HCT116 (cell line): ENCODE measurements around the gene SKA3. TPM values are rescaled to one million over a fixed set of nuclear protein-coding genes. Genes with fewer than 3 reads are reported as not detected.

Experiments
- ATAC-seq: fragments of 200-7000 bp; cut with Tn5 transposase; 2 replicates; pipeline ENCODE4 v1.9.1; 2020; ENCODE audit warnings: mild to moderate bottlenecking, moderate library complexity
- BruUV-seq: library from RNA; stranded (reverse); fragments of 400-500 nt; replicated peaks from 2 replicates; lab custom pipeline; 2021; lab: Mats Ljungman, UMichigan
- CTCF ChIA-PET: fragments of 300-600 bp; sonication (Branson Sonifier 250); formaldehyde crosslinking; loops from one replicate; lab custom pipeline; 2021; ENCODE audit warnings: antibody characterized with exemption; lab: Charles Lee
- POLR2A ChIA-PET: fragments of 300-600, 350-600 bp; sonication (Branson Sonifier 250); formaldehyde crosslinking; loops from one replicate; lab custom pipeline; 2021; ENCODE audit warnings: antibody characterized with exemption; lab: Charles Lee
- RAD21 ChIA-PET, 2 experiments: fragments of 300-600 bp; sonication (Branson Sonifier 250); formaldehyde crosslinking; loops; one replicate each; lab custom pipeline; 2023; ENCODE audit warnings: low total read pairs in 2 of 2; ENCODE audit not compliant: uncharacterized antibody in 2 of 2, unreplicated experiment in 2 of 2, low non-redundant PET in 1 of 2; lab: Charles Lee
- DNase-seq: peaks from one replicate; pipeline ENCODE4 v3.0.0-alpha.2; 2010; ENCODE audit warnings: low read depth, low spot score
- H2AFZ ChIP-seq: fragments of 200-600 bp; shearing (Covaris generic), sonication (generic); 2 replicates; pipeline ENCODE4 v1.6.1; 2017; ENCODE audit warnings: low read depth, mixed run types, mixed read lengths, antibody characterized with exemption, low read length; ENCODE audit not compliant: poor library complexity, severe bottlenecking
- H3K27ac ChIP-seq: 2 replicates; pipeline ENCODE4 v1.5.1; 2012; ENCODE audit warnings: low read depth, low read length
- H3K27me3 ChIP-seq: fragments of 200-600 bp; sonication (generic); 2 replicates; pipeline ENCODE4 v1.6.1; 2016; ENCODE audit warnings: mixed run types, low read length, mixed read lengths; ENCODE audit not compliant: insufficient read depth
- H3K36me3 ChIP-seq, 2 experiments: fragments of 200-500 bp in 1 of 2; fragments of 200-600 bp in 1 of 2; sonication (Bioruptor generic) in 1 of 2; sonication (generic) in 1 of 2; 2 replicates each; pipeline versions ENCODE4 v1.5.1 to v1.6.1; 2014 to 2016; ENCODE audit warnings: low read length in 2 of 2, inconsistent platforms in 1 of 2, mixed read lengths in 1 of 2, mixed run types in 1 of 2; ENCODE audit not compliant: insufficient read depth in 2 of 2, control insufficient read depth in 1 of 2
- H3K4me1 ChIP-seq, 2 experiments: fragments of 200-600 bp in 1 of 2; sonication (generic) in 1 of 2; 2 replicates each; pipeline versions ENCODE4 v1.5.1 to v1.6.1; 2012 to 2017; ENCODE audit warnings: low read length in 2 of 2, inconsistent platforms in 1 of 2, mild to moderate bottlenecking in 1 of 2, mixed read lengths in 1 of 2, mixed run types in 1 of 2, moderate library complexity in 1 of 2; ENCODE audit not compliant: insufficient read depth in 2 of 2, control insufficient read depth in 1 of 2
- H3K4me2 ChIP-seq: fragments of 200-600 bp; sonication (generic); 2 replicates; pipeline ENCODE4 v1.6.1; 2017; ENCODE audit warnings: mixed run types, low read length, mixed read lengths
- H3K4me3 ChIP-seq, 2 experiments: fragments of 200-600 bp in 1 of 2; sonication (generic) in 1 of 2; replicated peaks in 1 of 2; 2 replicates each; pipeline ENCODE4 v1.5.1; 2011 to 2016; ENCODE audit warnings: low read length in 2 of 2, control low read depth in 1 of 2, low read depth in 1 of 2, mild to moderate bottlenecking in 1 of 2, mixed read lengths in 1 of 2, mixed run types in 1 of 2
- H3K79me2 ChIP-seq: fragments of 200-600 bp; sonication (generic); 2 replicates; pipeline ENCODE4 v1.6.1; 2017; ENCODE audit warnings: mild to moderate bottlenecking, mixed run types, low read length, moderate library complexity, mixed read lengths; ENCODE audit not compliant: insufficient read depth
- H3K9ac ChIP-seq: fragments of 200-600 bp; sonication (generic); 2 replicates; pipeline ENCODE4 v1.6.1; 2016; ENCODE audit warnings: low read length, mixed read lengths
- H3K9me2 ChIP-seq: fragments of 200-600 bp; sonication (generic), shearing (Covaris generic); 2 replicates; pipeline ENCODE4 v1.6.1; 2017; ENCODE audit warnings: mixed run types, mild to moderate bottlenecking, moderate library complexity; ENCODE audit not compliant: insufficient read depth
- H3K9me3 ChIP-seq, 2 experiments: fragments of 200-500 bp in 1 of 2; fragments of 200-600 bp in 1 of 2; sonication (Bioruptor generic) in 1 of 2; sonication (generic) in 1 of 2; 2 replicates each; pipeline ENCODE4 v1.6.1; 2014 to 2017; ENCODE audit warnings: low read length in 2 of 2, mixed read lengths in 2 of 2, inconsistent platforms in 1 of 2, low read depth in 1 of 2, mild to moderate bottlenecking in 1 of 2, mixed run types in 1 of 2, moderate library complexity in 1 of 2; ENCODE audit not compliant: control insufficient read depth in 1 of 2, insufficient read depth in 1 of 2
- H4K20me1 ChIP-seq: fragments of 200-600 bp; sonication (generic), shearing (Covaris generic); 2 replicates; pipeline ENCODE4 v1.6.1; 2017; ENCODE audit warnings: mixed run types, mild to moderate bottlenecking, moderate library complexity; ENCODE audit not compliant: insufficient read depth
- CBX3 ChIP-seq: IDR thresholded peaks from 2 replicates; pipeline ENCODE4 v1.6.1; 2012; ENCODE audit warnings: low read depth
- EGR1 ChIP-seq: IDR thresholded peaks from 2 replicates; pipeline ENCODE4 v1.6.1; 2012; ENCODE audit warnings: low read depth
- ELF1 ChIP-seq: IDR thresholded peaks from 2 replicates; pipeline ENCODE4 v1.6.1; 2012; ENCODE audit warnings: low read depth, borderline replicate concordance
- EZH2 ChIP-seq: fragments of 200-600 bp; sonication (generic); IDR thresholded peaks from 2 replicates; pipeline ENCODE4 v1.6.1; 2017; ENCODE audit warnings: antibody characterized with exemption, mixed run types
- EZH2phosphoT487 ChIP-seq: fragments of 200-600 bp; IDR thresholded peaks from 2 replicates; pipeline ENCODE4 v1.6.1; 2018; ENCODE audit warnings: antibody characterized with exemption, borderline replicate concordance
- JUND ChIP-seq: IDR thresholded peaks from 2 replicates; pipeline ENCODE4 v1.6.1; 2012
- POLR2A ChIP-seq: IDR thresholded peaks from 2 replicates; pipeline ENCODE4 v1.7.0; 2011; ENCODE audit warnings: borderline replicate concordance; ENCODE audit not compliant: insufficient read depth, insufficient read length; ENCODE audit errors: extremely low read depth
- RAD21 ChIP-seq: IDR thresholded peaks from 2 replicates; pipeline ENCODE4 v1.6.1; 2012; ENCODE audit warnings: low read depth, mild to moderate bottlenecking
- TCF7L2 ChIP-seq: IDR thresholded peaks from 2 replicates; pipeline ENCODE4 v1.7.0; 2011; ENCODE audit warnings: borderline replicate concordance, inconsistent platforms; ENCODE audit not compliant: insufficient read depth, insufficient read length; ENCODE audit errors: extremely low read depth
- YY1 ChIP-seq: IDR thresholded peaks from 2 replicates; pipeline ENCODE4 v1.6.1; 2011; ENCODE audit warnings: low read length, low read depth, moderate library complexity, mild to moderate bottlenecking; ENCODE audit not compliant: insufficient replicate concordance; ENCODE audit errors: extremely low read depth
- ZBTB33 ChIP-seq: IDR thresholded peaks from 2 replicates; pipeline ENCODE4 v1.6.1; 2011; ENCODE audit warnings: mild to moderate bottlenecking, low read length, moderate library complexity; ENCODE audit not compliant: insufficient replicate concordance; ENCODE audit errors: extremely low read depth
- ZFX ChIP-seq: fragments of 450-650 bp; IDR thresholded peaks from 2 replicates; pipeline ENCODE4 v1.6.1; 2017
- ZNF274 ChIP-seq: fragments of 200-500 bp; sonication (Bioruptor generic); IDR thresholded peaks from 2 replicates; pipeline ENCODE4 v1.6.1; 2014; ENCODE audit warnings: mild to moderate bottlenecking, low read depth, low read length, inconsistent platforms
- intact Hi-C: fragments of 100-400 bp; cut with micrococcal nuclease; formaldehyde crosslinking; loops from 2 replicates; pipeline ENCODE4 v1.10.0; 2022
- total RNA-seq: library from RNA; stranded (reverse); gene quantifications from one replicate; pipeline ENCODE4 v1.2.1, GENCODE V29; 2021; ENCODE audit not compliant: unreplicated experiment
- TF ChIP-seq, protein P1 (sequence below): IDR thresholded peaks from 2 replicates; pipeline ENCODE4 v1.6.1; 2012; ENCODE audit warnings: low read depth
- TF ChIP-seq, protein P2 (sequence below), 3 experiments: fragments of 200-600 bp in 1 of 3; sonication (generic) in 1 of 3; IDR thresholded peaks in 2 of 3; conservative IDR thresholded peaks in 1 of 3; 2 replicates each; pipeline ENCODE4 v1.5.1; 2012 to 2017; ENCODE audit warnings: low read depth in 2 of 3, low read length in 2 of 3, antibody characterized with exemption in 1 of 3, borderline replicate concordance in 1 of 3, control low read depth in 1 of 3, mild to moderate bottlenecking in 1 of 3, mixed read lengths in 1 of 3, mixed run types in 1 of 3, moderate library complexity in 1 of 3; ENCODE audit not compliant: insufficient read depth in 1 of 3

Gene SKA3
- total RNA-seq, 1 experiment from 2014 or later, result 43.3 TPM

DNA sequence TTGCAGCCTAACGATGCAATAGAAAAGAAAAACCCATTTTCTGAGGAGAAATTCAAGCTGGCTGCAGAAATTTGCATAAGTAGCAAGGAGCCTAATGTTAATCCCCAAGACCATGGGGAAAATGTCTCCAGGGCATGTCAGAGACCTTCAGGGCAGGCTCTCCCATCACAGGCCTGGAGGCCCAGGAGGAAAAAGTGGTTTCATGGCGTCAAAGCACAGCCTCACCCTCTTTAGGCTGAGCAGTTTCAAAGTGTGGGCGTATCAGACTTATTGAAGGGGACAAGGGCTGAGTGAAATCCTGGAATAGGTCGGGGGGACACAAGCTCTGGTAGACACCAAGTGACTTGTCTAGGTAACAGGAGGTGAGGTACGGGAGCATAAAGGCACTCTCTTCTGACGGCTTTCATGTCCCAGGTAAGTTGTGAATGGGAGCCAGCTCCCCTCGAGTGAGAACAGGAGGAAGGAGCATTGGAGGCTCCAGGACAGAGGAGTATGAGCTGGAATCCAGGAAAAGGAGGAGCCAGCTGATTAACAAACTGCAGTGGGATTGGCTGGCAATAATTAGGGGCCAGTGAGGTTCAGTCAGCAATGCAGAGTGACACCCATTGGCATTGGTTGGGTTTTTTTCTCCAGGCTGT, 35.9 kb upstream of the SKA3 start:
- DNase-seq (no peak), ATAC-seq (no peak)
- no peak for TF ChIP-seq EZH2
- no peak for TF ChIP-seq ZBTB33
- TF ChIP-seq YY1, result no peak
- no peak for TF ChIP-seq CBX3
- TF ChIP-seq ZFX, result no peak
- no peak for TF ChIP-seq RAD21
- no peak for TF ChIP-seq JUND
- no peak for TF ChIP-seq ELF1
- no peak for TF ChIP-seq ZNF274
- TF ChIP-seq, protein P1, sequence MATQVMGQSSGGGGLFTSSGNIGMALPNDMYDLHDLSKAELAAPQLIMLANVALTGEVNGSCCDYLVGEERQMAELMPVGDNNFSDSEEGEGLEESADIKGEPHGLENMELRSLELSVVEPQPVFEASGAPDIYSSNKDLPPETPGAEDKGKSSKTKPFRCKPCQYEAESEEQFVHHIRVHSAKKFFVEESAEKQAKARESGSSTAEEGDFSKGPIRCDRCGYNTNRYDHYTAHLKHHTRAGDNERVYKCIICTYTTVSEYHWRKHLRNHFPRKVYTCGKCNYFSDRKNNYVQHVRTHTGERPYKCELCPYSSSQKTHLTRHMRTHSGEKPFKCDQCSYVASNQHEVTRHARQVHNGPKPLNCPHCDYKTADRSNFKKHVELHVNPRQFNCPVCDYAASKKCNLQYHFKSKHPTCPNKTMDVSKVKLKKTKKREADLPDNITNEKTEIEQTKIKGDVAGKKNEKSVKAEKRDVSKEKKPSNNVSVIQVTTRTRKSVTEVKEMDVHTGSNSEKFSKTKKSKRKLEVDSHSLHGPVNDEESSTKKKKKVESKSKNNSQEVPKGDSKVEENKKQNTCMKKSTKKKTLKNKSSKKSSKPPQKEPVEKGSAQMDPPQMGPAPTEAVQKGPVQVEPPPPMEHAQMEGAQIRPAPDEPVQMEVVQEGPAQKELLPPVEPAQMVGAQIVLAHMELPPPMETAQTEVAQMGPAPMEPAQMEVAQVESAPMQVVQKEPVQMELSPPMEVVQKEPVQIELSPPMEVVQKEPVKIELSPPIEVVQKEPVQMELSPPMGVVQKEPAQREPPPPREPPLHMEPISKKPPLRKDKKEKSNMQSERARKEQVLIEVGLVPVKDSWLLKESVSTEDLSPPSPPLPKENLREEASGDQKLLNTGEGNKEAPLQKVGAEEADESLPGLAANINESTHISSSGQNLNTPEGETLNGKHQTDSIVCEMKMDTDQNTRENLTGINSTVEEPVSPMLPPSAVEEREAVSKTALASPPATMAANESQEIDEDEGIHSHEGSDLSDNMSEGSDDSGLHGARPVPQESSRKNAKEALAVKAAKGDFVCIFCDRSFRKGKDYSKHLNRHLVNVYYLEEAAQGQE, result no peak
- no peak for TF ChIP-seq EGR1
- TF ChIP-seq EZH2phosphoT487, result no peak
- TF ChIP-seq POLR2A, result no peak
- TF ChIP-seq, protein P2, sequence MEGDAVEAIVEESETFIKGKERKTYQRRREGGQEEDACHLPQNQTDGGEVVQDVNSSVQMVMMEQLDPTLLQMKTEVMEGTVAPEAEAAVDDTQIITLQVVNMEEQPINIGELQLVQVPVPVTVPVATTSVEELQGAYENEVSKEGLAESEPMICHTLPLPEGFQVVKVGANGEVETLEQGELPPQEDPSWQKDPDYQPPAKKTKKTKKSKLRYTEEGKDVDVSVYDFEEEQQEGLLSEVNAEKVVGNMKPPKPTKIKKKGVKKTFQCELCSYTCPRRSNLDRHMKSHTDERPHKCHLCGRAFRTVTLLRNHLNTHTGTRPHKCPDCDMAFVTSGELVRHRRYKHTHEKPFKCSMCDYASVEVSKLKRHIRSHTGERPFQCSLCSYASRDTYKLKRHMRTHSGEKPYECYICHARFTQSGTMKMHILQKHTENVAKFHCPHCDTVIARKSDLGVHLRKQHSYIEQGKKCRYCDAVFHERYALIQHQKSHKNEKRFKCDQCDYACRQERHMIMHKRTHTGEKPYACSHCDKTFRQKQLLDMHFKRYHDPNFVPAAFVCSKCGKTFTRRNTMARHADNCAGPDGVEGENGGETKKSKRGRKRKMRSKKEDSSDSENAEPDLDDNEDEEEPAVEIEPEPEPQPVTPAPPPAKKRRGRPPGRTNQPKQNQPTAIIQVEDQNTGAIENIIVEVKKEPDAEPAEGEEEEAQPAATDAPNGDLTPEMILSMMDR (IDR thresholded peaks at IDR 0.05 in 2 of 3, conservative IDR thresholded peaks at IDR 0.05 in 1 of 3; ENCODE audit: borderline replicate concordance in 1 of 3, insufficient read depth in 1 of 3, low read depth in 2 of 3, low read length in 2 of 3), result no peak
- TF ChIP-seq TCF7L2, result no peak
- ChIA-PET CTCF (no interaction called here), POLR2A (no interaction called here), RAD21 (no interaction called here)
- H3K79me2 ChIP-seq, result no peaks in the 10 kb centered on the region
- no peak overlapping the region for H3K4me3 ChIP-seq
- H3K27ac ChIP-seq, result no peak overlapping the region
- H3K9me2 ChIP-seq, result no peaks in the 10 kb centered on the region
- H4K20me1 ChIP-seq, result no peaks in the 10 kb centered on the region
- H3K36me3 ChIP-seq, result no peaks in the 10 kb centered on the region
- H3K9me3 ChIP-seq, result no peaks in the 10 kb centered on the region
- H3K4me1 ChIP-seq, result no peaks in the 10 kb centered on the region
- no peaks in the 10 kb centered on the region; the same call in 1 of the 2 replicates for H3K27me3 ChIP-seq
- H3K9ac ChIP-seq, result no peak overlapping the region
- intact Hi-C loops, result no loop called here
- H3K4me2 ChIP-seq, result no peak overlapping the region
- no TSS peak for BruUV-seq
- no peak overlapping the region for H2AFZ ChIP-seq
